Ishikawa (cell line): Measurements from ENCODE around the gene STK38L.

Experiments
- CEBPB ChIP-seq: IDR thresholded peaks from 2 replicates; pipeline ENCODE4 v1.6.1; 2012
- CREB1 ChIP-seq: IDR thresholded peaks from 2 replicates; pipeline ENCODE4 v1.6.1; 2012; ENCODE audit warnings: low read depth
- EGR1 ChIP-seq: IDR thresholded peaks from 2 replicates; pipeline ENCODE4 v1.6.1; 2012
- EP300 ChIP-seq: IDR thresholded peaks from 2 replicates; pipeline ENCODE4 v1.6.1; 2012; ENCODE audit warnings: borderline replicate concordance
- FOXM1 ChIP-seq: IDR thresholded peaks from 2 replicates; pipeline ENCODE4 v1.6.1; 2012; ENCODE audit warnings: low read depth, borderline replicate concordance
- MAX ChIP-seq: IDR thresholded peaks from 2 replicates; pipeline ENCODE4 v1.6.1; 2012
- NFIC ChIP-seq: IDR thresholded peaks from 2 replicates; pipeline ENCODE4 v1.6.1; 2012
- RAD21 ChIP-seq: IDR thresholded peaks from 2 replicates; pipeline ENCODE4 v1.6.1; 2012; ENCODE audit warnings: low read depth
- REST ChIP-seq: IDR thresholded peaks from 2 replicates; pipeline ENCODE4 v1.6.1; 2012; ENCODE audit warnings: low read depth, mild to moderate bottlenecking
- TAF1 ChIP-seq: IDR thresholded peaks from 2 replicates; pipeline ENCODE4 v1.6.1; 2012; ENCODE audit warnings: low read depth, mild to moderate bottlenecking
- TCF12 ChIP-seq: IDR thresholded peaks from 2 replicates; pipeline ENCODE4 v1.6.1; 2012; ENCODE audit warnings: low read depth
- TEAD4 ChIP-seq: IDR thresholded peaks from 2 replicates; pipeline ENCODE4 v1.6.1; 2012
- USF1 ChIP-seq: IDR thresholded peaks from 2 replicates; pipeline ENCODE4 v1.6.1; 2012
- YY1 ChIP-seq: IDR thresholded peaks from 2 replicates; pipeline ENCODE4 v1.6.1; 2012; ENCODE audit warnings: low read depth
- ZBTB7A ChIP-seq: IDR thresholded peaks from 2 replicates; pipeline ENCODE4 v1.6.1; 2012; ENCODE audit warnings: low read depth

Gene STK38L

GRCh38 chr12:27355979-27356378 is 111.9 kb downstream of the STK38L start:
- no peak for TF ChIP-seq EP300
- TF ChIP-seq TCF12, result no peak
- no peak for TF ChIP-seq EGR1
- TF ChIP-seq YY1, result no peak
- TF ChIP-seq CREB1, result no peak
- no peak for TF ChIP-seq MAX
- no peak for TF ChIP-seq REST
- TF ChIP-seq CEBPB, result no peak
- no peak for TF ChIP-seq NFIC
- TF ChIP-seq FOXM1, result no peak
- no peak for TF ChIP-seq TEAD4
- TF ChIP-seq TAF1, result no peak
- no peak for TF ChIP-seq RAD21
- no peak for TF ChIP-seq USF1
- no peak for TF ChIP-seq ZBTB7A

- TF ChIP-seq NFIC (no peak), TEAD4 (no peak), FOXM1 (no peak), TCF12 (no peak), YY1 (no peak), EP300 (no peak), MAX (no peak), RAD21 (no peak), CEBPB (no peak), TAF1 (no peak), EGR1 (no peak), REST (no peak), ZBTB7A (no peak), USF1 (no peak), CREB1 (no peak)
Observed at GRCh38 chr12:27359578-27360340, 115.7 kb downstream of the STK38L start.

GRCh38 chr12:27361372-27361771 is 117.3 kb downstream of the STK38L start:
- no peak for TF ChIP-seq CREB1
- no peak for TF ChIP-seq YY1
- TF ChIP-seq TEAD4, result no peak
- TF ChIP-seq ZBTB7A, result no peak
- no peak for TF ChIP-seq REST
- TF ChIP-seq NFIC, result no peak
- TF ChIP-seq MAX, result no peak
- no peak for TF ChIP-seq RAD21
- TF ChIP-seq EP300, result no peak
- TF ChIP-seq USF1, result no peak
- no peak for TF ChIP-seq TAF1
- no peak for TF ChIP-seq FOXM1
- TF ChIP-seq TCF12, result no peak
- TF ChIP-seq CEBPB, result no peak
